HG03025 (cell line): ENCODE measurements around the gene THOC3.
"Not testable (repeated sequence)": the region's sequence is repeated elsewhere in the genome, so short reads cannot be mapped to it uniquely, and the experiment has no call there.

ENCODE experiments used
- ATAC-seq: cut with Tn5 transposase; IDR thresholded peaks from one replicate; pipeline ENCODE4 v1.9.1; 2021; ENCODE audit warnings: mild to moderate bottlenecking, moderate library complexity; ENCODE audit not compliant: unreplicated experiment, low FRiP score

Gene THOC3

GRCh38 chr5:175943253-175943652 is 24.9 kb downstream of the THOC3 start:
- not testable (repeated sequence) for ATAC-seq

- ATAC-seq = not testable (repeated sequence)
Measured at GRCh38 chr5:175940632-175941031, 27.5 kb downstream of the THOC3 start.

GRCh38 chr5:175938489-175938888 is 29.6 kb downstream of the THOC3 start:
- not testable (repeated sequence) for ATAC-seq

GRCh38 chr5:175928752-175929151 is 39.4 kb downstream of the THOC3 start:
- ATAC-seq = not testable (repeated sequence)

- not testable (repeated sequence) for ATAC-seq
Measured at GRCh38 chr5:175925106-175925505, 43.0 kb downstream of the THOC3 start.

- ATAC-seq = no peak
Measured at GRCh38 chr5:175922192-175922885, 45.8 kb downstream of the THOC3 start.

GRCh38 chr5:175921061-175921730 is 46.9 kb downstream of the THOC3 start:
- ATAC-seq = no peak

GRCh38 chr5:175920231-175920811 is 47.8 kb downstream of the THOC3 start:
- ATAC-seq = no peak

- ATAC-seq = not testable (repeated sequence)
Measured at GRCh38 chr5:175915066-175916037, 52.8 kb downstream of the THOC3 start.

GRCh38 chr5:175913835-175914672 is 54.1 kb downstream of the THOC3 start:
- ATAC-seq = not testable (repeated sequence)

GRCh38 chr5:175910072-175910471 is 58.0 kb downstream of the THOC3 start:
- ATAC-seq = not testable (repeated sequence)
